ENCODE measurements around the gene TIMP2.

DNA sequence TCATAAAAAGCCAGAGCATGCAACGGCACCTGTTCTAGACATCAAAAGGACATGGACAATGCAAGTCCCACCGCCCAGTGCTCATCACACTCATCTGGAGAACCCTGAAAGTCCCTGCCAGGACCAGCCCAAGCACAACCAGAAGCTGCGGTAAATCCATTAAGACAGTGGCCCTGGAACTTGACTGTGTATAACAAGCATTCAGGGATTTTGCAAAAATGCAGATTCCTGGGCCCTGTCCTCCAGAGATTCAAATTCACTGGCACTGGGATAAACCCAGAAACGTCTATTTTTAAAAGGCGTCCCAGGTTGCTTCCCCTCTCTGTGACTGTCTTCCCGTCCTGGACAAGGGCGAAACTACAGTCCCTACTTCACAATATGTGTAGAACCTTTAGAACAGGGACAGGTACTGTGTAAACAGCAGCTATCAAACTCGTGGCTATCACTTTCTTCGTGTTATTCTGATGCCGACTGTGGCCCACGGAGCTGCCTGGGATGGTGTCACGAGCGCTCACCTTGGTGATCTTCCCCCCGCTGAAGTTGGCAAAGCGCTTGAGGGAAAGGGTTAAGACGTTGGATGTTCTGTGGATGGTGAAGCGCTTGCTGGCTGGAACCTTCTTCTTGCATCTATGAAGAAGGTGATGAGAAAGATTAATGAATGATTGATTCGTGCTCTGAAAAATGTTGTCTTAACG lies 106.9 kb downstream of the TIMP2 start:
- TF ChIP-seq, protein P1, sequence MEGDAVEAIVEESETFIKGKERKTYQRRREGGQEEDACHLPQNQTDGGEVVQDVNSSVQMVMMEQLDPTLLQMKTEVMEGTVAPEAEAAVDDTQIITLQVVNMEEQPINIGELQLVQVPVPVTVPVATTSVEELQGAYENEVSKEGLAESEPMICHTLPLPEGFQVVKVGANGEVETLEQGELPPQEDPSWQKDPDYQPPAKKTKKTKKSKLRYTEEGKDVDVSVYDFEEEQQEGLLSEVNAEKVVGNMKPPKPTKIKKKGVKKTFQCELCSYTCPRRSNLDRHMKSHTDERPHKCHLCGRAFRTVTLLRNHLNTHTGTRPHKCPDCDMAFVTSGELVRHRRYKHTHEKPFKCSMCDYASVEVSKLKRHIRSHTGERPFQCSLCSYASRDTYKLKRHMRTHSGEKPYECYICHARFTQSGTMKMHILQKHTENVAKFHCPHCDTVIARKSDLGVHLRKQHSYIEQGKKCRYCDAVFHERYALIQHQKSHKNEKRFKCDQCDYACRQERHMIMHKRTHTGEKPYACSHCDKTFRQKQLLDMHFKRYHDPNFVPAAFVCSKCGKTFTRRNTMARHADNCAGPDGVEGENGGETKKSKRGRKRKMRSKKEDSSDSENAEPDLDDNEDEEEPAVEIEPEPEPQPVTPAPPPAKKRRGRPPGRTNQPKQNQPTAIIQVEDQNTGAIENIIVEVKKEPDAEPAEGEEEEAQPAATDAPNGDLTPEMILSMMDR (conservative IDR thresholded peaks at IDR 0.05 in 1 of 2, IDR thresholded peaks at IDR 0.05 in 1 of 2; ENCODE audit: extremely low read depth in 1 of 2, insufficient read depth in 1 of 2, low read depth in 1 of 2, low read length in 2 of 2): no peak
- TF ChIP-seq EZH2 (IDR thresholded peaks at IDR 0.05; ENCODE audit: borderline replicate concordance, low read length): no peak
